ENCODE results near the gene AACS. TPM values are rescaled to one million over a fixed set of nuclear protein-coding genes. Genes with fewer than 3 reads are reported as not detected.
A peak's percentile ranks its signal among the peaks of the same experiment; 100 is the strongest.
"Not testable (repeated sequence)": the region's sequence is repeated elsewhere in the genome, so short reads cannot be mapped to it uniquely, and the experiment has no call there.

Gene AACS
- total RNA-seq, 2 donors from 2014 or later, result 36.7 to 54.6 TPM

GRCh38 chr12:125105600-125105999 is 40.4 kb downstream of the AACS start:
- Mint-ChIP-seq H3K27me3 (no peaks in the 10 kb centered on the region), H3K27ac (no peak overlapping the region), H3K4me1 (ENCODE audit: low read depth in 2 of 2) (no peaks in the 10 kb centered on the region), H3K36me3 (peaks cover 13% of the 10 kb centered on the region), H3K4me3 (no peak overlapping the region), H3K9me3 (no peaks in the 10 kb centered on the region)
- ATAC-seq, result no peak
- no peak for DNase-seq (ENCODE audit: low spot score)

DNA sequence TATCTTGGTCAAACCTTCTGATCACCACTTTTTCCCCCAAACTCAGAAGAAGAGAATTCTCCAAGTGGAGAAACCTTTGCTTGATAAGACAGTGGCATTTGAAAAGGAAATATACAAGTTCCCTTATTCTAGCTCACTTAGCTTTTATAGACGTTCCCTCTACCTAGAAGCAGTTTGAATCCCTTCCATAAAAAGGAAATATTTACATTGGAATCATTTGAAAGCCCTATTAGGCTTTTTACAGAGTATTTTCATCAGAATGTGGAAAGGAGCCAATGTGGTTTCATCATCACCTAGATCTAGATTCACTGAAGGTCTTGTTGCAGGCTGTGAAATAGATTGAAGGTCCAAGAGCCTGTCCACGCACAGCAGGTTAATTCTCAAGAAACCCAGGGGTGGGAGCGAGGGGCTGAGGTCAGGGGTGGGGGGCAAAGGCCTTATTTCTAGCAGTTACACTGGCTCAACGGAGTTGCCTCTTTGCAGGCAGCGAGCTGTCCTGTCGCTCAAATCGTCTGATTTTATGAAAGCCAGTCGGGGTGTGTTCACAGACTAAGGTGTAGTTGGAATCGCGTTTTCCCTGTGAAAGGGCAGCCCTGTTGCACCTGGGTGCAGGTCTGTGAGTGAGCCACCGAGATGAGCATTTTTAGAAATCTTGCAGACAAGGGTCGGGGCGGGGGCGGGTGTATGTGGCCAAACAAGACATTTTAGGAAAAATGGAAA is 45.6 kb downstream of the AACS start:
- peaks cover 19% of the 10 kb centered on the region for H3K36me3 Mint-ChIP-seq
- no peak overlapping the region for H3K4me3 Mint-ChIP-seq
- no peak overlapping the region for H3K27ac Mint-ChIP-seq
- no peaks in the 10 kb centered on the region for H3K27me3 Mint-ChIP-seq
- no peak for ATAC-seq
- no peak for DNase-seq (ENCODE audit: low spot score)
- peaks cover 0 to 6% of the 10 kb centered on the region in 2 donors for H3K4me1 Mint-ChIP-seq (ENCODE audit: low read depth in 2 of 2)
- H3K9me3 Mint-ChIP-seq, result no peaks in the 10 kb centered on the region

DNA sequence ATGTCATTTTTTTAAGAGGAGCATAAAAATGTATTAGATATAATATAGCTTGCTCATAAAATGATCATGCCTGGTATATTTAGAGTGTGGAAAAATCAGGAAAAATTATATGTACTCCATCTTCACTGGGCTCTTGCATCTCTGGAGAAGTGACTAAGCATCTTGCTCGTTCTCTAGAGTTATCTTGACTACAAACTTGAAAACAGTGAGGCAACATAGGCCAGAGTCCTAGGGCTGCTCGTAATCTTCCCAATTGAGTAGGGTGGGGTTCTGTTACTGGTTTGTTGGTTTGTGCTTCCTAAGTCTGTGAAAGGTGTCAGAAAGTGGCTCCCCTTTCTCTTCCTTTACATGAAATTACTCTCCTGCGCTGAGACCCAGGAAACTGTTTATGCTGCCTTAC is 46.2 kb downstream of the AACS start:
- Mint-ChIP-seq H3K27me3 (no peaks in the 10 kb centered on the region), H3K4me1 (ENCODE audit: low read depth in 2 of 2) (peaks cover 0 to 6% of the 10 kb centered on the region in 2 donors), H3K9me3 (no peaks in the 10 kb centered on the region), H3K27ac (no peak overlapping the region), H3K4me3 (no peak overlapping the region), H3K36me3 (peaks cover 19% of the 10 kb centered on the region)
- DNase-seq (ENCODE audit: low spot score), result no peak
- no peak for ATAC-seq

DNA sequence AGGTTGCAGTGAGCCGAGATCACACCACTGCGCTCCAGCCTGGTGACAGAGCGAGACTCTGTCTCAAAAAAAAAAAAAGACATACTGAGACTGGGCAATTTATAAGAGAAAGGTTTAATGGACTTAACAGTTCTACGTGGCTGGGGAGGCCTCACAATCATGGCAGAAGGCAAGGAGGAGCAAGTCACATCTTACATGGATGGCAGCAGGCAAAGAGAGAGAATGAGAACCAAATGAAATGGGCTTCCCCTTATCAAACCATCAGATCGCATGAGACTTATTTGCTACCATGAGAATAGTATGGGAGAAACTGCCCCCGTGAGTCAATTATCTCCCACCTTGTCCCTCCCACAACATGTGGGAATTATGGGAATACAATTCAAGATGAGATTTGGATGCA is 47.4 kb downstream of the AACS start:
- DNase-seq (ENCODE audit: low spot score); H3K4me1 Mint-ChIP-seq (ENCODE audit: low read depth in 2 of 2); ATAC-seq; H3K4me3 Mint-ChIP-seq; H3K27me3 Mint-ChIP-seq; H3K27ac Mint-ChIP-seq; H3K9me3 Mint-ChIP-seq: not testable (repeated sequence)
- peaks cover 19% of the 10 kb centered on the region for H3K36me3 Mint-ChIP-seq

GRCh38 chr12:125113263-125113662 is 48.0 kb downstream of the AACS start:
- Mint-ChIP-seq H3K9me3 (no peaks in the 10 kb centered on the region), H3K4me1 (ENCODE audit: low read depth in 2 of 2) (peaks cover 0 to 6% of the 10 kb centered on the region in 2 donors), H3K27ac (no peak overlapping the region), H3K36me3 (peaks cover 19% of the 10 kb centered on the region), H3K4me3 (no peak overlapping the region), H3K27me3 (no peaks in the 10 kb centered on the region)
- DNase-seq (ENCODE audit: low spot score) (no peak), ATAC-seq (no peak)

DNA sequence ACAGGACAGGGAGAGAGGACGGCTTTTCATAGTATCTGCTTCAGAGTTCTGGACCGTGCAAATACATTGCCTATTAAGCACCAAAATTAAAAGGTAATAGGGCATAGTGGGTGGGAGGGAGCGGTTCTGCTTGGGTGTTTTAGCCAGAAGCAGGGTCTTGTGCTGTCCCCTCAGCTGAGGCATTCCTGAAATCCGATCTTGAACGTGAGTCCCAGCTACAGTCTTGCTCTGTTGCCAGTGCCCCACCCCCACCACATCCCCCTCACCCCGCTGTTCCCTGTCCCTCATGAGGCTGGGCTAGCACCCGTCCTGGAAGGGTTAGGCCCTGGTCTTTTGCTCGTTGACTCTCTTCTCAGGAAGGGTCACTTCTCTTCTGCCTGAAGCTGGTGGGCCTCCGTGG is 48.6 kb downstream of the AACS start:
- H3K9me3 Mint-ChIP-seq, result no peaks in the 10 kb centered on the region
- H3K36me3 Mint-ChIP-seq, result peaks cover 19% of the 10 kb centered on the region
- H3K4me1 Mint-ChIP-seq (ENCODE audit: low read depth in 2 of 2), result peaks cover 0 to 6% of the 10 kb centered on the region in 2 donors
- no peak overlapping the region for H3K27ac Mint-ChIP-seq
- H3K27me3 Mint-ChIP-seq, result no peaks in the 10 kb centered on the region
- no peak overlapping the region for H3K4me3 Mint-ChIP-seq
- ATAC-seq, result no peak
- no peak for DNase-seq (ENCODE audit: low spot score)

DNA sequence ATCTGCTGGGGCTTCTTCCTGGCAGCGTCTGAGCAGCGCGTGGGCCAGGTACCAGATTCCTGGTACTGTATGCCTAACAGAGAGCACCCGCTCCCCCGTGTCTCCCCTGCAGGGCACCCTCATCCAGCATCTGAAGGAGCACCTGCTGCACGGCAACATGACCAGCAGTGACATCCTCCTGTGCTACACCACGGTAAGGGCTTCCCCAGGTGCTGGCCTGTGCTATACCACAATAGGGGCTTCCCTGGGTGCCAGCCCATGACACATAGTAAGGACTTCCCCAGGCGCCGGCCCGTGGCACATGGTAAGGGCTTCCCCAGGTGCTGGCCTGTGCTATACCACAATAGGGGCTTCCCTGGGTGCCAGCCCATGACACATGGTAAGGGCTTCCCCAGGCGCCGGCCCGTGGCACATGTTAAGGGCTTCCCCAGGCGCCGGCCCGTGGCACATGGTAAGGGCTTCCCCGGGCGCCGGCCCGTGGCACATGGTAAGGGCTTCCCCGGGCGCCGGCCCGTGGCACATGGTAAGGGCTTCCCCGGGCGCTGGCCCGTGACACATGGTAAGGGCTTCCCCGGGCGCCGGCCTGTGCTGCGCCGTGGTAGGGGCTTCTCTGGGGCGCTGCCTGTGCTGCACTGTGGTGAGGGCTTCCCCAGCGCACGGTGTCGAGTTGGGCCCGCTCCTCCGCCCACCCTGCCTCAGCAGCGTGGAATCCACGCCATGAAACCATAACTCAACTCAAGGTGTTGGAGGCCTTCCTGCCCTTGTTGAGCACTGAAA is 49.3 kb downstream of the AACS start:
- H3K27me3 Mint-ChIP-seq, result no peaks in the 10 kb centered on the region
- DNase-seq (ENCODE audit: low spot score), result no peak
- peaks cover 18% of the 10 kb centered on the region for H3K36me3 Mint-ChIP-seq
- no peak overlapping the region for H3K27ac Mint-ChIP-seq
- peak; percentile 61 to 76 for ATAC-seq
- no peaks in the 10 kb centered on the region for H3K9me3 Mint-ChIP-seq
- H3K4me3 Mint-ChIP-seq, result no peak overlapping the region
- peaks cover 0 to 6% of the 10 kb centered on the region in 2 donors for H3K4me1 Mint-ChIP-seq (ENCODE audit: low read depth in 2 of 2)

DNA sequence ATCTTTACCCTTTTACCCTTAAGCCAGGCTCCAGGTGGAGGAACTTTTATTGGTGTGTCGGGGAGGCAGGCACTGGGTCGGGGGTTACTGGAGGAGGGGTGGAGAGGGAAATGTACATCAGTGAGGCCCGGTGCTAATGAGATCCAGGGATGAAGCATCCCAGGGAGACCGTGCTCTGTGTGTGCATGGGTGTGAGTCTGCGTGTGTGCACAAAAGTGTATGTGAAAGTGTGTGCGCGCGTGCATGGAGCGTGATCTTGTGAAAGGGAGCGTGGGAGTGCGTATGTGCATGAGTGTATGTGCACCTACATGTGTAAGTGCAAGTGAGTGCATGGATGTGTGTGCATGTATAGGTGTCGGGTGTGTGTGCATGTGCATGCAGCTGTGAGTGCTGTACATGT is 55.3 kb downstream of the AACS start:
- no peak overlapping the region for H3K27ac Mint-ChIP-seq

GRCh38 chr12:125121106-125121505 is 55.9 kb downstream of the AACS start:
- DNase-seq (ENCODE audit: low spot score) (no peak), ATAC-seq (no peak)
- Mint-ChIP-seq H3K9me3 (no peaks in the 10 kb centered on the region), H3K27ac (no peak overlapping the region), H3K4me1 (ENCODE audit: low read depth in 2 of 2) (peaks cover 0 to 6% of the 10 kb centered on the region in 2 donors), H3K36me3 (peaks cover 6% of the 10 kb centered on the region), H3K4me3 (no peak overlapping the region), H3K27me3 (no peaks in the 10 kb centered on the region)

More for the DNA sequence above, 55.3 kb downstream of the AACS start:
- peaks cover 6% of the 10 kb centered on the region for H3K36me3 Mint-ChIP-seq
- no peak for ATAC-seq
- H3K27me3 Mint-ChIP-seq, result no peaks in the 10 kb centered on the region
- H3K4me1 Mint-ChIP-seq (ENCODE audit: low read depth in 2 of 2), result peaks cover 0 to 6% of the 10 kb centered on the region in 2 donors
- H3K9me3 Mint-ChIP-seq, result no peaks in the 10 kb centered on the region
- DNase-seq (ENCODE audit: low spot score), result no peak
- H3K4me3 Mint-ChIP-seq, result no peak overlapping the region

DNA sequence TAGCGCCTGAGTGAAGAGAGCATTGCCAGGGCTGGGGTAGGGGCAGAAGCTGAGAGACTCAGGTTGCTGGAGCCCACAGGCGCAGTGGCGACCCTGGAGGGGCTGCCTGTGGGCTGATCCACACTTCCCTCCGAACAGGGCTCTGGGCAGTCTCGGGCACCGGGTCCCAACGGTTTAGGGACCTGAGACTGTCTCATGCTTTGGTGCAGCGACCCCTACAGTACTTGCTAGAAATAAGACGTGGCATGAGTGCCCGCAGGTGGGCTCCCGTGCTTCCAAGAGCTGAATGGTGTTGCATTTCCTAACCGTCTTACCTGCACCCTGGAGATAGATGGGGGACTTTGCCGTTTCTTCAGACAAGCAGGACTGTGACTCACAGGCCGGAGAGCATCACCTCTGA is 57.4 kb downstream of the AACS start:
- Mint-ChIP-seq H3K4me3 (no peak overlapping the region), H3K36me3 (peaks cover 6% of the 10 kb centered on the region), H3K27me3 (no peaks in the 10 kb centered on the region), H3K27ac (no peak overlapping the region), H3K4me1 (ENCODE audit: low read depth in 2 of 2) (peaks cover 0 to 6% of the 10 kb centered on the region in 2 donors), H3K9me3 (no peaks in the 10 kb centered on the region)
- ATAC-seq (no peak), DNase-seq (ENCODE audit: low spot score) (no peak)

DNA sequence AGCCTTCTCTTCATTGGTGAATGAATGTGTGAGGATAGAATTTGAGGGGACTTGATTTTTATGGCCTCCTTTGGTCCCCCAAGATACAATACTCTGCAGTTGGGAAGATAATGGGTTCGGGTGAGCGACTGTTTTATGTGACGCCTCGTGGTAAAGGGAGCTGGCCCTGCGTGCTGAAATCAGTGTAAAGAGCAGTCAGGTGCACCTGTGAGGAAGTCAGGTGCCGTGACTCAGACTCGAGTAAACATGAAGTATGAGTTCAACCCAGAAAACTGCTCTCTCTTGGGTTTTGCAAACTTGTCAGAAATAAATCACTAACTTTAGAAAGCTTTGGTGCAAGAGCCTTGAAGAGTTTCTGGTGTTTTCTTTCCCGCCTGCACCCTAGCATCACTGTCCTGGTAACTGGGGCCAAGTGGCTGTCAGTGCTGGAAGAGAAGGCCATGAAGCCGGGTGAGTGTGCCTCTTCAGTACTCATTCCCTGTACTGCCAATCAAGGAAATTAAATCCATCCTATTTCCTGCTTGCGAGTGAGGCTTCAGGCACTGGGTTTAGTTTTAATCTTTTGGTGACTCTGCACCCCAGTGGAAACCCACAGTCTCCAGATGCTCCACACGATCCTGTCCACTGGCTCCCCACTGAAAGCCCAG is 59.2 kb downstream of the AACS start:
- H3K4me3 Mint-ChIP-seq, result no peak overlapping the region

GRCh38 chr12:125125271-125125670 is 60.0 kb downstream of the AACS start:
- DNase-seq (ENCODE audit: low spot score) (no peak), ATAC-seq (no peak)
- peaks cover 0 to 6% of the 10 kb centered on the region in 2 donors for H3K4me1 Mint-ChIP-seq (ENCODE audit: low read depth in 2 of 2)
- H3K27me3 Mint-ChIP-seq, result no peaks in the 10 kb centered on the region
- no peaks in the 10 kb centered on the region for H3K36me3 Mint-ChIP-seq
- no peaks in the 10 kb centered on the region for H3K9me3 Mint-ChIP-seq
- H3K27ac Mint-ChIP-seq, result no peak overlapping the region
- H3K4me3 Mint-ChIP-seq, result no peak overlapping the region

More for the DNA sequence above, 59.2 kb downstream of the AACS start:
- H3K27ac Mint-ChIP-seq, result no peak overlapping the region
- ATAC-seq, result no peak
- peaks cover 2% of the 10 kb centered on the region for H3K36me3 Mint-ChIP-seq
- H3K9me3 Mint-ChIP-seq, result no peaks in the 10 kb centered on the region
- no peak for DNase-seq (ENCODE audit: low spot score)
- H3K27me3 Mint-ChIP-seq, result no peaks in the 10 kb centered on the region
- H3K4me1 Mint-ChIP-seq (ENCODE audit: low read depth in 2 of 2), result peaks cover 0 to 6% of the 10 kb centered on the region in 2 donors

GRCh38 chr12:125128439-125129178 is 63.4 kb downstream of the AACS start:
- Mint-ChIP-seq H3K9me3 (no peaks in the 10 kb centered on the region), H3K27me3 (no peaks in the 10 kb centered on the region), H3K4me1 (ENCODE audit: low read depth in 2 of 2) (no peaks in the 10 kb centered on the region), H3K4me3 (no peak overlapping the region), H3K27ac (peak overlapping the region in 1 of 2 donors; percentile 7), H3K36me3 (no peaks in the 10 kb centered on the region)
- DNase-seq (ENCODE audit: low spot score) (no peak), ATAC-seq (no peak)
